GM10248 (cell line): ENCODE results near the gene TEKT3.

ENCODE experiments used
- CTCF ChIA-PET: fragments of 300-600 bp; sonication (Branson Sonifier 250); formaldehyde crosslinking; extraction: SDS; loops from one replicate; lab custom pipeline; 2021; ENCODE audit warnings: antibody characterized with exemption; lab: Yijun Ruan, JAX
- POLR2A ChIA-PET: fragments of 350-650 bp; sonication (Branson Sonifier 250); formaldehyde crosslinking; extraction: SDS; loops from one replicate; lab custom pipeline; 2020; ENCODE audit warnings: antibody characterized with exemption; lab: Yijun Ruan, JAX
- DNase-seq: peaks from one replicate; pipeline ENCODE4 v3.0.0; 2012; ENCODE audit errors: extremely low spot score
- CTCF ChIP-seq: IDR thresholded peaks from 2 replicates; pipeline ENCODE4 v1.5.1; 2012; ENCODE audit warnings: mild to moderate bottlenecking, low read depth; ENCODE audit errors: extremely low read depth, missing control alignments, control extremely low read depth

Gene TEKT3

GRCh38 chr17:15381707-15382106 is 40.3 kb upstream of the TEKT3 start:
- DNase-seq, result no peak
- no peak for TF ChIP-seq CTCF
- POLR2A ChIA-PET, result no interaction called here
- CTCF ChIA-PET, result no interaction called here

- CTCF ChIA-PET, result no interaction called here
- POLR2A ChIA-PET, result no interaction called here
- TF ChIP-seq CTCF, result no peak
- DNase-seq, result no peak
Measured at GRCh38 chr17:15380446-15380845, 39.0 kb upstream of the TEKT3 start.

- ChIA-PET CTCF (no interaction called here), POLR2A (no interaction called here)
- no peak for DNase-seq
- no peak for TF ChIP-seq CTCF
Measured at GRCh38 chr17:15379659-15380058, 38.3 kb upstream of the TEKT3 start.

GRCh38 chr17:15378243-15378642 is 36.8 kb upstream of the TEKT3 start:
- DNase-seq, result no peak
- TF ChIP-seq CTCF, result no peak
- POLR2A ChIA-PET, result no interaction called here
- CTCF ChIA-PET, result interaction anchor here (1.1 to 1.3 kb wide), 2 partner anchors 12 to 21 kb away, joined by 3 read pairs; no protein-coding TSS in a partner anchor

GRCh38 chr17:15377616-15378015 is 36.2 kb upstream of the TEKT3 start:
- no peak for DNase-seq
- CTCF ChIA-PET, result interaction anchor here (1.3 kb wide), 1 partner anchor 22 kb away, joined by 3 read pairs; no protein-coding TSS in a partner anchor
- POLR2A ChIA-PET, result no interaction called here
- no peak for TF ChIP-seq CTCF

GRCh38 chr17:15377200-15377599 is 35.8 kb upstream of the TEKT3 start:
- ChIA-PET CTCF (no interaction called here), POLR2A (no interaction called here)
- TF ChIP-seq CTCF, result no peak
- no peak for DNase-seq

GRCh38 chr17:15371376-15372130 is 30.2 kb upstream of the TEKT3 start:
- POLR2A ChIA-PET, result no interaction called here
- CTCF ChIA-PET, result no interaction called here
- TF ChIP-seq CTCF, result no peak
- no peak for DNase-seq
